ENCODE results near the gene POLR2A.

GRCh38 chr17:7523033-7523432 is 38.9 kb downstream of the POLR2A start:
- TF ChIP-seq CTCF (conservative IDR thresholded peaks at IDR 0.05; ENCODE audit: low read depth, low read length) (peak; percentile 47; the same call in 1 of the 2 replicates), EZH2phosphoT487 (IDR thresholded peaks at IDR 0.05; ENCODE audit: borderline replicate concordance, low read length) (no peak), EZH2 (IDR thresholded peaks at IDR 0.05; ENCODE audit: low read length, unreplicated experiment) (no peak)
